OCI-LY3 (cell line): ENCODE results near the gene ZNF197.
"Not testable (repeated sequence)": the region's sequence is repeated elsewhere in the genome, so short reads cannot be mapped to it uniquely, and the experiment has no call there.

ENCODE experiments used
- H2AFZ ChIP-seq: fragments of 200-600, 300-600 bp; shearing (Covaris generic); 2 replicates; pipeline ENCODE4 v1.6.0; 2014; ENCODE audit warnings: antibody characterized with exemption, low read depth, low read length
- H3K27ac ChIP-seq: fragments of 200-600, 300-600 bp; sonication (generic); 2 replicates; pipeline ENCODE4 v1.5.1; 2014; ENCODE audit warnings: mild to moderate bottlenecking, low read length, moderate library complexity, mixed read lengths
- H3K27me3 ChIP-seq: fragments of 200-600, 300-600 bp; sonication (generic); 2 replicates; pipeline ENCODE4 v1.6.1; 2014; ENCODE audit warnings: low read depth, low read length, mixed read lengths
- H3K36me3 ChIP-seq: fragments of 200-600, 300-600 bp; sonication (generic); replicated peaks from 2 replicates; pipeline ENCODE3; 2014; ENCODE audit warnings: low read depth, low read length, mixed read lengths
- H3K4me1 ChIP-seq: fragments of 300-600, 200-600 bp; sonication (generic); 2 replicates; pipeline ENCODE4 v1.6.1; 2014; ENCODE audit warnings: low read length, mixed read lengths
- H3K4me2 ChIP-seq: fragments of 200-600, 300-600 bp; sonication (generic); 2 replicates; pipeline ENCODE4 v1.6.1; 2014; ENCODE audit warnings: low read length, mixed read lengths
- H3K4me3 ChIP-seq: fragments of 300-600, 200-600 bp; sonication (generic); 2 replicates; pipeline ENCODE4 v1.5.1; 2014; ENCODE audit warnings: antibody characterized with exemption, mild to moderate bottlenecking, low read length, moderate library complexity
- H3K79me2 ChIP-seq: fragments of 300-600, 200-600 bp; shearing (Covaris generic); 2 replicates; pipeline ENCODE4 v1.6.1; 2014; ENCODE audit warnings: mild to moderate bottlenecking, low read length, mixed read lengths
- H3K9ac ChIP-seq: fragments of 300-600, 200-600 bp; shearing (Covaris generic); 2 replicates; pipeline ENCODE4 v1.6.0; 2014; ENCODE audit warnings: mild to moderate bottlenecking, low read length, moderate library complexity
- H3K9me3 ChIP-seq: fragments of 200-600, 300-600 bp; shearing (Covaris generic); 2 replicates; pipeline ENCODE4 v1.6.1; 2014; ENCODE audit warnings: low read length, mixed read lengths; ENCODE audit not compliant: insufficient read depth
- H4K20me1 ChIP-seq: fragments of 200-600, 300-600 bp; sonication (generic); 2 replicates; pipeline ENCODE4 v1.6.1; 2016; ENCODE audit warnings: low read length, mixed read lengths; ENCODE audit not compliant: insufficient read depth
- CTCF ChIP-seq: fragments of 200-600, 300-600 bp; sonication (generic); IDR thresholded peaks from 2 replicates; pipeline ENCODE4 v1.5.1; 2014; ENCODE audit warnings: antibody characterized with exemption, low read length, low read depth
- EZH2phosphoT487 ChIP-seq: fragments of 200-600 bp; shearing (Covaris generic); IDR thresholded peaks from 2 replicates; pipeline ENCODE4 v1.6.1; 2018; ENCODE audit warnings: antibody characterized with exemption, mixed run types, low read depth

ZNF197 gene

GRCh38 chr3:44624749-44625480 is at the start of gene ZNF197:
Gene ZNF197, plus strand, starts transcription at chr3:44625036. Its CDS starts 4,119 bp downstream, at chr3:44629155.
- Histone ChIP-seq H3K27ac (peak within 1 kb of the TSS; percentile 15), H3K27me3 (no peaks in the 10 kb centered on the region), H3K4me3 (peak within 1 kb of the TSS; percentile 84), H3K9ac (peak within 1 kb of the TSS; percentile 76), H3K4me1 (peaks cover 10% of the 10 kb centered on the region), H3K9me3 (no peaks in the 10 kb centered on the region), H3K36me3 (peaks cover 2% of the 10 kb centered on the region), H4K20me1 (no peaks in the 10 kb centered on the region), H3K79me2 (peaks cover 25% of the 10 kb centered on the region), H2AFZ (peak within 1 kb of the TSS; percentile 99), H3K4me2 (peak within 1 kb of the TSS; percentile 95)
- TF ChIP-seq CTCF (no peak), EZH2phosphoT487 (no peak)

- Histone ChIP-seq H3K4me3 (peak overlapping the region; percentile 9), H3K9me3 (peaks cover 12% of the 10 kb centered on the region)
Observed at GRCh38 chr3:44576613-44577012, 48.2 kb upstream of the ZNF197 start.

GRCh38 chr3:44577354-44577952 is 47.4 kb upstream of the ZNF197 start:
- H4K20me1 ChIP-seq, H3K4me2 ChIP-seq, H3K79me2 ChIP-seq, H3K36me3 ChIP-seq, H3K27me3 ChIP-seq, H3K27ac ChIP-seq, H3K9me3 ChIP-seq, H2AFZ ChIP-seq, H3K9ac ChIP-seq, H3K4me3 ChIP-seq: not testable (repeated sequence)
- H3K4me1 ChIP-seq, result peaks cover 16% of the 10 kb centered on the region

More at GRCh38 chr3:44576613-44577012, 48.2 kb upstream of the ZNF197 start:
- H3K27ac ChIP-seq, result peak overlapping the region; percentile 70
- H3K27me3 ChIP-seq, result no peaks in the 10 kb centered on the region
- H3K9ac ChIP-seq, result peak overlapping the region; percentile 18
- H2AFZ ChIP-seq, result no peak overlapping the region
- TF ChIP-seq CTCF (no peak), EZH2phosphoT487 (no peak)
- H3K4me1 ChIP-seq, result peaks cover 16% of the 10 kb centered on the region
- H3K36me3 ChIP-seq, result peaks cover 4% of the 10 kb centered on the region
- peak overlapping the region; percentile 54 for H3K4me2 ChIP-seq
- H4K20me1 ChIP-seq, result no peaks in the 10 kb centered on the region
- no peaks in the 10 kb centered on the region for H3K79me2 ChIP-seq

- H3K27ac ChIP-seq, H2AFZ ChIP-seq, H3K79me2 ChIP-seq, H3K4me2 ChIP-seq, H4K20me1 ChIP-seq, H3K9me3 ChIP-seq, H3K27me3 ChIP-seq, H3K36me3 ChIP-seq, H3K9ac ChIP-seq, H3K4me3 ChIP-seq: not testable (repeated sequence)
- peaks cover 16% of the 10 kb centered on the region for H3K4me1 ChIP-seq
Observed at GRCh38 chr3:44578316-44578715, 46.5 kb upstream of the ZNF197 start.

GRCh38 chr3:44578924-44579515 is 45.8 kb upstream of the ZNF197 start:
- H3K27ac ChIP-seq, H3K9me3 ChIP-seq, H3K79me2 ChIP-seq, H3K9ac ChIP-seq, H4K20me1 ChIP-seq, H2AFZ ChIP-seq, H3K4me2 ChIP-seq, H3K36me3 ChIP-seq, H3K4me3 ChIP-seq, H3K27me3 ChIP-seq: not testable (repeated sequence)
- peaks cover 16% of the 10 kb centered on the region for H3K4me1 ChIP-seq

GRCh38 chr3:44579749-44580148 is 45.1 kb upstream of the ZNF197 start:
- not testable (repeated sequence) for H2AFZ ChIP-seq, H3K36me3 ChIP-seq, H3K4me3 ChIP-seq, H3K27ac ChIP-seq, H3K79me2 ChIP-seq, H4K20me1 ChIP-seq, H3K4me2 ChIP-seq, H3K27me3 ChIP-seq, H3K9ac ChIP-seq, H3K9me3 ChIP-seq
- peaks cover 20% of the 10 kb centered on the region for H3K4me1 ChIP-seq

GRCh38 chr3:44580971-44581370 is 43.9 kb upstream of the ZNF197 start:
- H3K9ac ChIP-seq, H4K20me1 ChIP-seq, H3K27me3 ChIP-seq, H3K27ac ChIP-seq, H3K9me3 ChIP-seq, H3K36me3 ChIP-seq, H3K79me2 ChIP-seq, H3K4me2 ChIP-seq, H3K4me3 ChIP-seq, H2AFZ ChIP-seq: not testable (repeated sequence)
- H3K4me1 ChIP-seq, result peaks cover 29% of the 10 kb centered on the region
